ENCODE data around the gene DGCR2. TPM values are rescaled to one million over a fixed set of nuclear protein-coding genes. Genes with fewer than 3 reads are reported as not detected.

DGCR2 gene
- total and polyA plus RNA-seq, 2 experiments from 2014 or later: 18.5 to 83.0 TPM

GRCh38 chr22:19128009-19128401 lies 5.8 kb upstream of the DGCR2 start:
- peaks cover 6% of the 10 kb centered on the region; the same call in 1 of the 2 replicates for H3K4me1 ChIP-seq (ENCODE audit: insufficient read depth)
- no peak overlapping the region for H3K27ac ChIP-seq (ENCODE audit: low read depth)
- H3K4me2 ChIP-seq: no peak overlapping the region
- Mint-ChIP-seq H3K27me3 (ENCODE audit: insufficient read depth, low read depth, poor library complexity) (peaks cover 18% of the 10 kb centered on the region), H3K36me3 (ENCODE audit: low read depth) (peaks cover 7% of the 10 kb centered on the region; the same call in 2 of the 3 replicates), H3K27ac (no peak overlapping the region), H3K4me3 (no peak overlapping the region; the same call in 2 of the 3 replicates), H3K4me1 (peaks cover 16% of the 10 kb centered on the region), H3K9me3 (no peaks in the 10 kb centered on the region)
- no peaks in the 10 kb centered on the region for H3K36me3 ChIP-seq (ENCODE audit: insufficient read depth)
- H2AFZ ChIP-seq: no peak overlapping the region
- no peaks in the 10 kb centered on the region for H4K20me1 ChIP-seq (replicated peaks; ENCODE audit: insufficient read depth)
- TF ChIP-seq ZNF462 (CRISPR knock-in tag; IDR thresholded peaks at IDR 0.05) (no peak), ZNF331 (CRISPR knock-in tag; IDR thresholded peaks at IDR 0.05; ENCODE audit: low read depth) (no peak), REST (IDR thresholded peaks at IDR 0.05; ENCODE audit: unreplicated experiment) (no peak), CREB1 (CRISPR knock-in tag; IDR thresholded peaks at IDR 0.05; ENCODE audit: low read depth) (no peak), EZH2 (IDR thresholded peaks at IDR 0.05; ENCODE audit: low read depth, unreplicated experiment) (no peak)
- ATAC-seq (no peak), DNase-seq (ENCODE audit: low spot score) (no peak)
- no peaks in the 10 kb centered on the region for H3K9me2 ChIP-seq (ENCODE audit: insufficient read depth)
- no peaks in the 10 kb centered on the region for H3K27me3 ChIP-seq (ENCODE audit: insufficient read depth)
- H3K79me2 ChIP-seq (replicated peaks; ENCODE audit: insufficient read depth): no peaks in the 10 kb centered on the region
- no peaks in the 10 kb centered on the region; the same call in 1 of the 2 replicates for H3F3A ChIP-seq (replicated peaks; ENCODE audit: low read depth)
- H3K4me3 ChIP-seq: no peak overlapping the region

All from GM23338 (cell line).